HCT116 (cell line): ENCODE data around the gene ARMC3. TPM values are rescaled to one million over a fixed set of nuclear protein-coding genes. Genes with fewer than 3 reads are reported as not detected.

ENCODE experiments used
- ATAC-seq: fragments of 200-7000 bp; cut with Tn5 transposase; 2 replicates; pipeline ENCODE4 v1.9.1; 2020; ENCODE audit warnings: mild to moderate bottlenecking, moderate library complexity
- BruUV-seq: library from RNA; stranded (reverse); fragments of 400-500 nt; replicated peaks from 2 replicates; lab custom pipeline; 2021; lab: Mats Ljungman, UMichigan
- CTCF ChIA-PET: fragments of 300-600 bp; sonication (Branson Sonifier 250); formaldehyde crosslinking; loops from one replicate; lab custom pipeline; 2021; ENCODE audit warnings: antibody characterized with exemption; lab: Charles Lee
- POLR2A ChIA-PET: fragments of 300-600, 350-600 bp; sonication (Branson Sonifier 250); formaldehyde crosslinking; loops from one replicate; lab custom pipeline; 2021; ENCODE audit warnings: antibody characterized with exemption; lab: Charles Lee
- RAD21 ChIA-PET, 2 experiments: fragments of 300-600 bp; sonication (Branson Sonifier 250); formaldehyde crosslinking; loops; one replicate each; lab custom pipeline; 2023; ENCODE audit warnings: low total read pairs in 2 of 2; ENCODE audit not compliant: uncharacterized antibody in 2 of 2, unreplicated experiment in 2 of 2, low non-redundant PET in 1 of 2; lab: Charles Lee
- DNase-seq: peaks from one replicate; pipeline ENCODE4 v3.0.0-alpha.2; 2010; ENCODE audit warnings: low read depth, low spot score
- H2AFZ ChIP-seq: fragments of 200-600 bp; shearing (Covaris generic), sonication (generic); 2 replicates; pipeline ENCODE4 v1.6.1; 2017; ENCODE audit warnings: low read depth, mixed run types, mixed read lengths, antibody characterized with exemption, low read length; ENCODE audit not compliant: poor library complexity, severe bottlenecking
- H3K27ac ChIP-seq: 2 replicates; pipeline ENCODE4 v1.5.1; 2012; ENCODE audit warnings: low read depth, low read length
- H3K27me3 ChIP-seq: fragments of 200-600 bp; sonication (generic); 2 replicates; pipeline ENCODE4 v1.6.1; 2016; ENCODE audit warnings: mixed run types, low read length, mixed read lengths; ENCODE audit not compliant: insufficient read depth
- H3K36me3 ChIP-seq, 2 experiments: fragments of 200-500 bp in 1 of 2; fragments of 200-600 bp in 1 of 2; sonication (Bioruptor generic) in 1 of 2; sonication (generic) in 1 of 2; 2 replicates each; pipeline versions ENCODE4 v1.5.1 to v1.6.1; 2014 to 2016; ENCODE audit warnings: low read length in 2 of 2, inconsistent platforms in 1 of 2, mixed read lengths in 1 of 2, mixed run types in 1 of 2; ENCODE audit not compliant: insufficient read depth in 2 of 2, control insufficient read depth in 1 of 2
- H3K4me1 ChIP-seq, 2 experiments: fragments of 200-600 bp in 1 of 2; sonication (generic) in 1 of 2; 2 replicates each; pipeline versions ENCODE4 v1.5.1 to v1.6.1; 2012 to 2017; ENCODE audit warnings: low read length in 2 of 2, inconsistent platforms in 1 of 2, mild to moderate bottlenecking in 1 of 2, mixed read lengths in 1 of 2, mixed run types in 1 of 2, moderate library complexity in 1 of 2; ENCODE audit not compliant: insufficient read depth in 2 of 2, control insufficient read depth in 1 of 2
- H3K4me2 ChIP-seq: fragments of 200-600 bp; sonication (generic); 2 replicates; pipeline ENCODE4 v1.6.1; 2017; ENCODE audit warnings: mixed run types, low read length, mixed read lengths
- H3K4me3 ChIP-seq, 2 experiments: fragments of 200-600 bp in 1 of 2; sonication (generic) in 1 of 2; replicated peaks in 1 of 2; 2 replicates each; pipeline ENCODE4 v1.5.1; 2011 to 2016; ENCODE audit warnings: low read length in 2 of 2, control low read depth in 1 of 2, low read depth in 1 of 2, mild to moderate bottlenecking in 1 of 2, mixed read lengths in 1 of 2, mixed run types in 1 of 2
- H3K79me2 ChIP-seq: fragments of 200-600 bp; sonication (generic); 2 replicates; pipeline ENCODE4 v1.6.1; 2017; ENCODE audit warnings: mild to moderate bottlenecking, mixed run types, low read length, moderate library complexity, mixed read lengths; ENCODE audit not compliant: insufficient read depth
- H3K9ac ChIP-seq: fragments of 200-600 bp; sonication (generic); 2 replicates; pipeline ENCODE4 v1.6.1; 2016; ENCODE audit warnings: low read length, mixed read lengths
- H3K9me2 ChIP-seq: fragments of 200-600 bp; sonication (generic), shearing (Covaris generic); 2 replicates; pipeline ENCODE4 v1.6.1; 2017; ENCODE audit warnings: mixed run types, mild to moderate bottlenecking, moderate library complexity; ENCODE audit not compliant: insufficient read depth
- H3K9me3 ChIP-seq, 2 experiments: fragments of 200-500 bp in 1 of 2; fragments of 200-600 bp in 1 of 2; sonication (Bioruptor generic) in 1 of 2; sonication (generic) in 1 of 2; 2 replicates each; pipeline ENCODE4 v1.6.1; 2014 to 2017; ENCODE audit warnings: low read length in 2 of 2, mixed read lengths in 2 of 2, inconsistent platforms in 1 of 2, low read depth in 1 of 2, mild to moderate bottlenecking in 1 of 2, mixed run types in 1 of 2, moderate library complexity in 1 of 2; ENCODE audit not compliant: control insufficient read depth in 1 of 2, insufficient read depth in 1 of 2
- H4K20me1 ChIP-seq: fragments of 200-600 bp; sonication (generic), shearing (Covaris generic); 2 replicates; pipeline ENCODE4 v1.6.1; 2017; ENCODE audit warnings: mixed run types, mild to moderate bottlenecking, moderate library complexity; ENCODE audit not compliant: insufficient read depth
- CBX3 ChIP-seq: IDR thresholded peaks from 2 replicates; pipeline ENCODE4 v1.6.1; 2012; ENCODE audit warnings: low read depth
- CEBPB ChIP-seq: IDR thresholded peaks from 2 replicates; pipeline ENCODE4 v1.6.1; 2012; ENCODE audit warnings: low read depth
- EZH2phosphoT487 ChIP-seq: fragments of 200-600 bp; IDR thresholded peaks from 2 replicates; pipeline ENCODE4 v1.6.1; 2018; ENCODE audit warnings: antibody characterized with exemption, borderline replicate concordance
- POLR2AphosphoS5 ChIP-seq: IDR thresholded peaks from 2 replicates; pipeline ENCODE4 v1.6.1; 2011; ENCODE audit warnings: mild to moderate bottlenecking, low read depth, low read length, moderate library complexity
- SIN3A ChIP-seq: IDR thresholded peaks from 2 replicates; pipeline ENCODE4 v1.6.1; 2012; ENCODE audit warnings: low read depth
- SRF ChIP-seq: IDR thresholded peaks from 2 replicates; pipeline ENCODE4 v1.6.1; 2012; ENCODE audit warnings: low read depth
- ZNF274 ChIP-seq: fragments of 200-500 bp; sonication (Bioruptor generic); IDR thresholded peaks from 2 replicates; pipeline ENCODE4 v1.6.1; 2014; ENCODE audit warnings: mild to moderate bottlenecking, low read depth, low read length, inconsistent platforms
- intact Hi-C: fragments of 100-400 bp; cut with micrococcal nuclease; formaldehyde crosslinking; loops from 2 replicates; pipeline ENCODE4 v1.10.0; 2022
- total RNA-seq: library from RNA; stranded (reverse); gene quantifications from one replicate; pipeline ENCODE4 v1.2.1, GENCODE V29; 2021; ENCODE audit not compliant: unreplicated experiment
- TF ChIP-seq, protein P1 (sequence below): IDR thresholded peaks from 2 replicates; pipeline ENCODE4 v1.6.1; 2012; ENCODE audit warnings: low read depth
- TF ChIP-seq, protein P2 (sequence below): IDR thresholded peaks from 2 replicates; pipeline ENCODE4 v1.6.1; 2012
- TF ChIP-seq, protein P3 (sequence below), 3 experiments: fragments of 200-600 bp in 1 of 3; sonication (generic) in 1 of 3; IDR thresholded peaks in 2 of 3; conservative IDR thresholded peaks in 1 of 3; 2 replicates each; pipeline ENCODE4 v1.5.1; 2012 to 2017; ENCODE audit warnings: low read depth in 2 of 3, low read length in 2 of 3, antibody characterized with exemption in 1 of 3, borderline replicate concordance in 1 of 3, control low read depth in 1 of 3, mild to moderate bottlenecking in 1 of 3, mixed read lengths in 1 of 3, mixed run types in 1 of 3, moderate library complexity in 1 of 3; ENCODE audit not compliant: insufficient read depth in 1 of 3

Gene ARMC3
- total RNA-seq, 1 experiment from 2014 or later: 2.6 TPM

DNA sequence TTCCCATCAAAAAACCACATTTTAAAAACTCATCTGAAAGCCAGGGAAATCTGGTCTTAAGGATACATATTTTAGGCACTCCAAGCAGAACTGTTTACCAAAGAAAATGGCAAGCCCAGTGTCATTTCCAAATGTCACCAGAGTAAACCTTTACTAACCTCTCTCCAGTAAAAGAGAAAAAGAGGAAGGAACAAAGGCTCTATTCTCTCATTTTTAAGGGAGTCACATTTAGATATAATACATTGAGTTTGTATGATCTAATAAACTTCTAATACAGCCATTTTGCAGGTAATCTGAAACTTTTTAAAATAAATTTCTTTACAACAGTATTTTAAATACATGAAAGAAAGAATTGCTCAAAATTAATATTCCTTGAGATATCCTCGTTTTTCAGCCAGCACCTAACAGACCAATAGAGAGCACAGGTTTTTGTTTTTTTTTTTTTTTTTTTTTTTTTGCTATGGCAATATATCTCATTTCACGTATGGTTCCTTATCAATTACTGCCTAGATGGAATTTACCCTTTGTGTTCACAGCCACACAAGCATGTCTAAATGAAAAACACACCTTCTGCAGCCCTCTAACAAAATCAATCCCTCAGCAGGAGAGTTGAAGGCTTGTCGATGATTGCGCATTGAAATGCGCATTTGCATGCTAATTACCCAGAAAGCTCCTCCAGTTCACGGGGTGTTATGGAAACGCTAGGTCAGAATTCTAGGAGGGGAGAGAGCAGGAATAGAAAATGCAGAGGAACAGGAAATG, 127.8 kb downstream of the ARMC3 start:
- H3K27ac ChIP-seq: no peak overlapping the region
- DNase-seq (no peak), ATAC-seq (no peak)
- intact Hi-C loops: no loop called here
- H3K9me3 ChIP-seq: no peaks in the 10 kb centered on the region
- no peaks in the 10 kb centered on the region for H4K20me1 ChIP-seq
- H3K9me2 ChIP-seq: peaks cover 4% of the 10 kb centered on the region; the same call in 1 of the 2 replicates
- H3K4me2 ChIP-seq: no peak overlapping the region
- ChIA-PET RAD21 (no interaction called here), CTCF (no interaction called here), POLR2A (no interaction called here)
- no peaks in the 10 kb centered on the region for H3K27me3 ChIP-seq
- BruUV-seq: no TSS peak
- no peak overlapping the region for H3K9ac ChIP-seq
- peaks cover 5 to 15% of the 10 kb centered on the region in 2 experiments for H3K4me1 ChIP-seq
- no peak for TF ChIP-seq ZNF274
- no peak for TF ChIP-seq SIN3A
- TF ChIP-seq SRF: no peak
- no peak for TF ChIP-seq CEBPB
- TF ChIP-seq, protein P1, sequence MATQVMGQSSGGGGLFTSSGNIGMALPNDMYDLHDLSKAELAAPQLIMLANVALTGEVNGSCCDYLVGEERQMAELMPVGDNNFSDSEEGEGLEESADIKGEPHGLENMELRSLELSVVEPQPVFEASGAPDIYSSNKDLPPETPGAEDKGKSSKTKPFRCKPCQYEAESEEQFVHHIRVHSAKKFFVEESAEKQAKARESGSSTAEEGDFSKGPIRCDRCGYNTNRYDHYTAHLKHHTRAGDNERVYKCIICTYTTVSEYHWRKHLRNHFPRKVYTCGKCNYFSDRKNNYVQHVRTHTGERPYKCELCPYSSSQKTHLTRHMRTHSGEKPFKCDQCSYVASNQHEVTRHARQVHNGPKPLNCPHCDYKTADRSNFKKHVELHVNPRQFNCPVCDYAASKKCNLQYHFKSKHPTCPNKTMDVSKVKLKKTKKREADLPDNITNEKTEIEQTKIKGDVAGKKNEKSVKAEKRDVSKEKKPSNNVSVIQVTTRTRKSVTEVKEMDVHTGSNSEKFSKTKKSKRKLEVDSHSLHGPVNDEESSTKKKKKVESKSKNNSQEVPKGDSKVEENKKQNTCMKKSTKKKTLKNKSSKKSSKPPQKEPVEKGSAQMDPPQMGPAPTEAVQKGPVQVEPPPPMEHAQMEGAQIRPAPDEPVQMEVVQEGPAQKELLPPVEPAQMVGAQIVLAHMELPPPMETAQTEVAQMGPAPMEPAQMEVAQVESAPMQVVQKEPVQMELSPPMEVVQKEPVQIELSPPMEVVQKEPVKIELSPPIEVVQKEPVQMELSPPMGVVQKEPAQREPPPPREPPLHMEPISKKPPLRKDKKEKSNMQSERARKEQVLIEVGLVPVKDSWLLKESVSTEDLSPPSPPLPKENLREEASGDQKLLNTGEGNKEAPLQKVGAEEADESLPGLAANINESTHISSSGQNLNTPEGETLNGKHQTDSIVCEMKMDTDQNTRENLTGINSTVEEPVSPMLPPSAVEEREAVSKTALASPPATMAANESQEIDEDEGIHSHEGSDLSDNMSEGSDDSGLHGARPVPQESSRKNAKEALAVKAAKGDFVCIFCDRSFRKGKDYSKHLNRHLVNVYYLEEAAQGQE: no peak
- no peak for TF ChIP-seq CBX3
- TF ChIP-seq POLR2AphosphoS5: no peak
- TF ChIP-seq EZH2phosphoT487: no peak
- TF ChIP-seq, protein P2, sequence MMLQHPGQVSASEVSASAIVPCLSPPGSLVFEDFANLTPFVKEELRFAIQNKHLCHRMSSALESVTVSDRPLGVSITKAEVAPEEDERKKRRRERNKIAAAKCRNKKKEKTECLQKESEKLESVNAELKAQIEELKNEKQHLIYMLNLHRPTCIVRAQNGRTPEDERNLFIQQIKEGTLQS: no peak
- TF ChIP-seq, protein P3, sequence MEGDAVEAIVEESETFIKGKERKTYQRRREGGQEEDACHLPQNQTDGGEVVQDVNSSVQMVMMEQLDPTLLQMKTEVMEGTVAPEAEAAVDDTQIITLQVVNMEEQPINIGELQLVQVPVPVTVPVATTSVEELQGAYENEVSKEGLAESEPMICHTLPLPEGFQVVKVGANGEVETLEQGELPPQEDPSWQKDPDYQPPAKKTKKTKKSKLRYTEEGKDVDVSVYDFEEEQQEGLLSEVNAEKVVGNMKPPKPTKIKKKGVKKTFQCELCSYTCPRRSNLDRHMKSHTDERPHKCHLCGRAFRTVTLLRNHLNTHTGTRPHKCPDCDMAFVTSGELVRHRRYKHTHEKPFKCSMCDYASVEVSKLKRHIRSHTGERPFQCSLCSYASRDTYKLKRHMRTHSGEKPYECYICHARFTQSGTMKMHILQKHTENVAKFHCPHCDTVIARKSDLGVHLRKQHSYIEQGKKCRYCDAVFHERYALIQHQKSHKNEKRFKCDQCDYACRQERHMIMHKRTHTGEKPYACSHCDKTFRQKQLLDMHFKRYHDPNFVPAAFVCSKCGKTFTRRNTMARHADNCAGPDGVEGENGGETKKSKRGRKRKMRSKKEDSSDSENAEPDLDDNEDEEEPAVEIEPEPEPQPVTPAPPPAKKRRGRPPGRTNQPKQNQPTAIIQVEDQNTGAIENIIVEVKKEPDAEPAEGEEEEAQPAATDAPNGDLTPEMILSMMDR (IDR thresholded peaks at IDR 0.05 in 2 of 3, conservative IDR thresholded peaks at IDR 0.05 in 1 of 3; ENCODE audit: borderline replicate concordance in 1 of 3, insufficient read depth in 1 of 3, low read depth in 2 of 3, low read length in 2 of 3): no peak
- H3K4me3 ChIP-seq: no peak overlapping the region
- H2AFZ ChIP-seq: no peak overlapping the region
- no peaks in the 10 kb centered on the region for H3K36me3 ChIP-seq
- no peaks in the 10 kb centered on the region for H3K79me2 ChIP-seq
